HepG2 (cell line): ENCODE results near the gene GPR39. TPM values are rescaled to one million over a fixed set of nuclear protein-coding genes. Genes with fewer than 3 reads are reported as not detected.

Source experiments
- ATAC-seq: fragments of 200-7000 bp; cut with Tn5 transposase; 3 replicates; pipeline ENCODE4 v1.9.1; 2020; ENCODE audit warnings: mild to moderate bottlenecking, moderate library complexity
- BruUV-seq: library from RNA; stranded (reverse); fragments of 400-500 nt; replicated peaks from 2 replicates; lab custom pipeline; 2021; lab: Mats Ljungman, UMichigan
- CTCF ChIA-PET: fragments of 300-600 bp; formaldehyde crosslinking; extraction: SDS; loops from one replicate; lab custom pipeline; 2021; ENCODE audit warnings: low total read pairs, inconsistent platforms, low intra/inter-chr PET ratio; lab: Yijun Ruan, JAX
- POLR2A ChIA-PET: fragments of 350-600 bp; sonication (Branson Sonifier 250); formaldehyde crosslinking; loops from one replicate; lab custom pipeline; 2020; ENCODE audit warnings: antibody characterized with exemption, inconsistent platforms; lab: Yijun Ruan, JAX
- DNase-seq: peaks from one replicate; pipeline ENCODE4 v3.0.0-alpha.2; 2015; ENCODE audit warnings: low spot score
- FAIRE-seq: peaks from 3 replicates; lab custom pipeline; 2011; peaks lifted over from hg19 to GRCh38; lab: Jason Lieb, UNC
- H2AFZ ChIP-seq: one replicate; pipeline ENCODE4 v1.6.1; 2011; ENCODE audit warnings: low read length, inconsistent platforms
- H3K27ac ChIP-seq: fragments of 300-600 bp; 3 replicates; pipeline ENCODE4 v1.8.0; 2011; ENCODE audit warnings: mixed run types, mild to moderate bottlenecking, mixed read lengths, low read length, inconsistent platforms; ENCODE audit not compliant: insufficient read depth; ENCODE audit errors: extremely low read length
- H3K27me3 ChIP-seq, 2 experiments: fragments of 200-600 bp in 1 of 2; 2 replicates in 1 of 2; 3 replicates in 1 of 2; pipeline versions ENCODE4 v1.6.0 to v1.8.0; 2011; ENCODE audit warnings: low read length in 2 of 2, mild to moderate bottlenecking in 2 of 2, moderate library complexity in 2 of 2, inconsistent platforms in 1 of 2; ENCODE audit not compliant: insufficient read depth in 2 of 2, control insufficient read depth in 1 of 2
- H3K36me3 ChIP-seq, 2 experiments: fragments of 200-600 bp in 1 of 2; replicated peaks in 1 of 2; 2 replicates in 1 of 2; 3 replicates in 1 of 2; pipeline versions ENCODE4 v1.5.1 to v1.8.0; 2011; ENCODE audit warnings: low read length in 2 of 2, inconsistent platforms in 1 of 2; ENCODE audit not compliant: insufficient read depth in 2 of 2, control insufficient read depth in 1 of 2
- H3K4me1 ChIP-seq: 2 replicates; pipeline ENCODE4 v1.5.1; 2012; ENCODE audit warnings: low read length, inconsistent platforms; ENCODE audit not compliant: insufficient read depth
- H3K4me2 ChIP-seq: 2 replicates; pipeline ENCODE4 v1.6.0; 2011; ENCODE audit warnings: low read depth, low read length, inconsistent platforms
- H3K4me3 ChIP-seq, 3 experiments: fragments of 200-600 bp in 1 of 3; sonication (generic), shearing (Covaris generic) in 1 of 3; replicated peaks in 1 of 3; 2 replicates each; pipeline ENCODE4 v1.5.1; 2011 to 2016; ENCODE audit warnings: low read length in 3 of 3, inconsistent platforms in 2 of 3, low read depth in 2 of 3, mild to moderate bottlenecking in 2 of 3, control low read depth in 1 of 3, mixed read lengths in 1 of 3; ENCODE audit not compliant: insufficient read depth in 1 of 3
- H3K79me2 ChIP-seq: one replicate; pipeline ENCODE4 v1.6.1; 2011; ENCODE audit warnings: low read length, inconsistent platforms; ENCODE audit not compliant: insufficient read depth
- H3K9ac ChIP-seq: 2 replicates; pipeline ENCODE4 v1.6.0; 2011; ENCODE audit warnings: mild to moderate bottlenecking, low read depth, low read length, inconsistent platforms; ENCODE audit not compliant: insufficient read depth
- H3K9me3 ChIP-seq: 2 replicates; pipeline ENCODE4 v1.5.1; 2012; ENCODE audit warnings: mild to moderate bottlenecking, low read length
- H4K20me1 ChIP-seq: 2 replicates; pipeline ENCODE4 v1.6.0; 2011; ENCODE audit warnings: inconsistent platforms, mild to moderate bottlenecking, low read length, moderate library complexity; ENCODE audit not compliant: insufficient read depth
- ARNT2 ChIP-seq: sonication (generic); formaldehyde crosslinking; IDR thresholded peaks from 2 replicates; pipeline ENCODE4 v1.8.0; 2022; ENCODE audit warnings: mild to moderate bottlenecking, low read depth, missing genetic modification reagents, moderate library complexity
- GFI1 ChIP-seq: sonication (generic); formaldehyde crosslinking; IDR thresholded peaks from 2 replicates; pipeline ENCODE4 v1.5.0; 2020; ENCODE audit warnings: missing genetic modification reagents, mild to moderate bottlenecking, borderline replicate concordance
- KDM5A ChIP-seq: fragments of 200-600 bp; sonication (generic); IDR thresholded peaks from 2 replicates; pipeline ENCODE4 v1.7.0; 2018; ENCODE audit warnings: antibody characterized with exemption, mild to moderate bottlenecking, low read length, borderline replicate concordance
- KLF15 ChIP-seq: sonication (generic); formaldehyde crosslinking; IDR thresholded peaks from 2 replicates; pipeline ENCODE4 v1.8.1; 2023; ENCODE audit warnings: borderline replicate concordance, mild to moderate bottlenecking, inconsistent platforms, missing genetic modification reagents, mixed read lengths
- NCOA1 ChIP-seq: sonication (generic); formaldehyde crosslinking; IDR thresholded peaks from 2 replicates; pipeline ENCODE4 v1.9.0; 2021; ENCODE audit warnings: missing genetic modification reagents
- TBX2 ChIP-seq: sonication (generic); formaldehyde crosslinking; IDR thresholded peaks from 2 replicates; pipeline ENCODE4 v1.5.0; 2020; ENCODE audit warnings: missing genetic modification reagents, mild to moderate bottlenecking, borderline replicate concordance
- ZNF260 ChIP-seq: sonication (generic); formaldehyde crosslinking; IDR thresholded peaks from 2 replicates; pipeline ENCODE4 v1.4.0; 2020; ENCODE audit warnings: missing genetic modification reagents, low read depth, mild to moderate bottlenecking, borderline replicate concordance
- ZNF564 ChIP-seq: sonication (generic); formaldehyde crosslinking; IDR thresholded peaks from 2 replicates; pipeline ENCODE4 v1.8.1; 2023; ENCODE audit warnings: mild to moderate bottlenecking, missing genetic modification reagents
- ZNF567 ChIP-seq: sonication (generic); formaldehyde crosslinking; IDR thresholded peaks from 2 replicates; pipeline ENCODE4 v1.8.1; 2023; ENCODE audit warnings: mild to moderate bottlenecking, missing genetic modification reagents, borderline replicate concordance
- WGBS: methylation state at CpG from one replicate; pipeline ENCODE4 v1.1.6; 2017; ENCODE audit warnings: low lambda C conversion rate; 5-methylcytosine and 5-hydroxymethylcytosine counted together
- in situ Hi-C: cut with HindIII; loops from 2 replicates; pipeline ENCODE4 v1.10.0; 2017; ENCODE audit warnings: low pct_unique_long_range_greater_than_20kb; ENCODE audit not compliant: extremely low pct_ligation_motif_present
- intact Hi-C: fragments of 100-400 bp; cut with micrococcal nuclease; formaldehyde crosslinking; loops from one replicate; pipeline ENCODE4 v1.10.0; 2022; ENCODE audit not compliant: unreplicated experiment
- polyA plus RNA-seq, 8 experiments: library from polyadenylated mRNA; depleted of rRNA in 3 of 8; stranded (reverse) in 7 of 8; unstranded in 1 of 8; fragments of >200 nt; fragmentation: Illumina TruSeq in 4 of 8; extraction: Trizol in 4 of 8; gene quantifications; 2 replicates each; pipeline versions ENCODE4 v1.2.1 to v1.2.3, GENCODE V29; 2011 to 2016; ENCODE audit warnings: low read depth in 4 of 8, missing spikeins in 1 of 8, mixed read lengths in 1 of 8; ENCODE audit not compliant: insufficient read depth in 1 of 8
- total RNA-seq, 5 experiments: library from RNA; depleted of rRNA; stranded (reverse); fragments of >200 nt; fragmentation: Illumina TruSeq; extraction: Trizol; gene quantifications; 2 replicates each; pipeline ENCODE4 v1.2.3, GENCODE V29; 2016; ENCODE audit warnings: low read depth in 1 of 5
- TF ChIP-seq, protein P1 (sequence below), 2 experiments: IDR thresholded peaks; 2 replicates each; pipeline ENCODE4 v1.6.1; 2011 to 2012; ENCODE audit warnings: low read length in 2 of 2, borderline replicate concordance in 1 of 2, low read depth in 1 of 2, mild to moderate bottlenecking in 1 of 2, moderate library complexity in 1 of 2
- TF ChIP-seq, protein P2 (sequence below): sonication (generic); formaldehyde crosslinking; IDR thresholded peaks from 2 replicates; pipeline ENCODE4 v1.5.0; 2020; ENCODE audit warnings: mild to moderate bottlenecking, low read depth, missing genetic modification reagents, borderline replicate concordance

GPR39 gene
- total and polyA plus RNA-seq, 2 of the 13 experiments (the other 11 are each of a cell fraction or from before 2014, with no cell fraction given), result 0.16 to 0.62 TPM

DNA sequence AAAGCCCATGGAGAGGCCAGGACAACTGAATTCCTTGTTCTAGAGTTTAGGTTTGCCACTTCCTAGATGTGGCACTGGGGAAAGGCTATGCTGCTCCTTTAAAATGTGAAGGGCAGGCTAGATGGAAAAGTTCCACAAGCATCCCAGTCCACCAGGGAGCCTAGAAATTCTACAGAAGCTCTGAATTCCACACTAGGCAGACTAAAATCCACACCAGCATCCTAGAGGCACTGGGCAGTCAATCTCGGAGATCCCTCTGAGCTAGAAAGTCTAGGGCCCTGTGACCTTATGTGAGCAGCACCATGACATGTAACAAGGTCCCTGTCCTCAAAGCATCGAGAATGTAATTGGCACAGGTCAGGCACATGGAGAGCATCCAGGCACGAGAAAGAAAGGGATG, 181.9 kb downstream of the GPR39 start (continued):
- no peak for TF ChIP-seq ZNF567 (CRISPR knock-in tag)
- TF ChIP-seq, all 625 proteins: peak for 0

DNA sequence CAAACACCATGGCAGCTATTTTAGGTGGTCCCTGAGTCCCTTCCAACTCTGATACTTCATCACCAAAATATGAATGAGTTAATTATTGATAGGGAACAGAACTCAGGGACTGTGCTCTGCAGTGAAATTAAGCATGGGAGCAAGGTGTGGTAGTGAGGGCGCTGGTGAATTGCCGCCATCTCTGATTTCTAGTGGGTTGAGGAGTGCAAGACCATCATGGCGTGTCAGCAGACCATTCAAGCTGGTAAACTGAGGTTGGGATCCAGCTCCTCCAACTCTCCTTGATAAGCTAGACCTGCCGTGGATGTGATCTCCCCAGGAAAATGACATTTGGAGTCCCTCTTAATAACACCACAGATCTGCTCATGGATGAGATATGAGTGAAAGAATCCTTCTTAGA, 183.0 kb downstream of the GPR39 start:
- DNase-seq, result no peak
- BruUV-seq, result no TSS peak
- ATAC-seq, result no peak
- no peaks in the 10 kb centered on the region for H4K20me1 ChIP-seq
- ChIA-PET CTCF (no interaction called here), POLR2A (no interaction called here)
- WGBS, result 62% methylated on average over 3 of the region's 4 CpGs
- no peaks in the 10 kb centered on the region for H3K36me3 ChIP-seq
- no peak for FAIRE-seq
- in situ Hi-C loops (no loop called here), intact Hi-C loops (no loop called here)
- H3K79me2 ChIP-seq, result no peaks in the 10 kb centered on the region
- H3K27me3 ChIP-seq, result no peaks in the 10 kb centered on the region
- H3K4me2 ChIP-seq, result no peak overlapping the region
- no peaks in the 10 kb centered on the region for H3K4me1 ChIP-seq
- H3K9ac ChIP-seq, result no peak overlapping the region
- no peak overlapping the region for H2AFZ ChIP-seq
- H3K27ac ChIP-seq, result no peak overlapping the region
- H3K4me3 ChIP-seq, result no peak overlapping the region
- H3K9me3 ChIP-seq, result peaks cover 24% of the 10 kb centered on the region; the same call in 1 of the 2 replicates
- TF ChIP-seq, protein P1, sequence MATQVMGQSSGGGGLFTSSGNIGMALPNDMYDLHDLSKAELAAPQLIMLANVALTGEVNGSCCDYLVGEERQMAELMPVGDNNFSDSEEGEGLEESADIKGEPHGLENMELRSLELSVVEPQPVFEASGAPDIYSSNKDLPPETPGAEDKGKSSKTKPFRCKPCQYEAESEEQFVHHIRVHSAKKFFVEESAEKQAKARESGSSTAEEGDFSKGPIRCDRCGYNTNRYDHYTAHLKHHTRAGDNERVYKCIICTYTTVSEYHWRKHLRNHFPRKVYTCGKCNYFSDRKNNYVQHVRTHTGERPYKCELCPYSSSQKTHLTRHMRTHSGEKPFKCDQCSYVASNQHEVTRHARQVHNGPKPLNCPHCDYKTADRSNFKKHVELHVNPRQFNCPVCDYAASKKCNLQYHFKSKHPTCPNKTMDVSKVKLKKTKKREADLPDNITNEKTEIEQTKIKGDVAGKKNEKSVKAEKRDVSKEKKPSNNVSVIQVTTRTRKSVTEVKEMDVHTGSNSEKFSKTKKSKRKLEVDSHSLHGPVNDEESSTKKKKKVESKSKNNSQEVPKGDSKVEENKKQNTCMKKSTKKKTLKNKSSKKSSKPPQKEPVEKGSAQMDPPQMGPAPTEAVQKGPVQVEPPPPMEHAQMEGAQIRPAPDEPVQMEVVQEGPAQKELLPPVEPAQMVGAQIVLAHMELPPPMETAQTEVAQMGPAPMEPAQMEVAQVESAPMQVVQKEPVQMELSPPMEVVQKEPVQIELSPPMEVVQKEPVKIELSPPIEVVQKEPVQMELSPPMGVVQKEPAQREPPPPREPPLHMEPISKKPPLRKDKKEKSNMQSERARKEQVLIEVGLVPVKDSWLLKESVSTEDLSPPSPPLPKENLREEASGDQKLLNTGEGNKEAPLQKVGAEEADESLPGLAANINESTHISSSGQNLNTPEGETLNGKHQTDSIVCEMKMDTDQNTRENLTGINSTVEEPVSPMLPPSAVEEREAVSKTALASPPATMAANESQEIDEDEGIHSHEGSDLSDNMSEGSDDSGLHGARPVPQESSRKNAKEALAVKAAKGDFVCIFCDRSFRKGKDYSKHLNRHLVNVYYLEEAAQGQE (IDR thresholded peaks at IDR 0.05; ENCODE audit: borderline replicate concordance in 1 of 2, low read depth in 1 of 2, low read length in 2 of 2), result no peak
- no peak for TF ChIP-seq ZNF564 (CRISPR knock-in tag)
- TF ChIP-seq ARNT2, result no peak
- TF ChIP-seq KDM5A, result no peak
- no peak for TF ChIP-seq ZNF260 (CRISPR knock-in tag)
- TF ChIP-seq GFI1, result no peak
- TF ChIP-seq, protein P2, sequence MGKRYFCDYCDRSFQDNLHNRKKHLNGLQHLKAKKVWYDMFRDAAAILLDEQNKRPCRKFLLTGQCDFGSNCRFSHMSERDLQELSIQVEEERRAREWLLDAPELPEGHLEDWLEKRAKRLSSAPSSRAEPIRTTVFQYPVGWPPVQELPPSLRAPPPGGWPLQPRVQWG (CRISPR knock-in tag), result no peak
- TF ChIP-seq TBX2 (CRISPR knock-in tag), result no peak
- TF ChIP-seq KLF15 (CRISPR knock-in tag), result no peak
- no peak for TF ChIP-seq NCOA1 (CRISPR knock-in tag)
- TF ChIP-seq, all 625 proteins: peak for 0
